Activated B cell treated with CpG ODN at 0.5 μM for 24 hours (primary cell): ENCODE measurements around the gene KIF26B. TPM values are rescaled to one million over a fixed set of nuclear protein-coding genes. Genes with fewer than 3 reads are reported as not detected.

ENCODE experiments used
- ATAC-seq: fragments of 200-7000 bp; cut with Tn5 transposase; one replicate; pipeline ENCODE4 v1.10.0; 2021; ENCODE audit warnings: low read depth, mild to moderate bottlenecking, moderate library complexity
- CTCF ChIA-PET: fragments of 350-600 bp; sonication (Branson Sonifier 250); formaldehyde crosslinking; loops from one replicate; lab custom pipeline; 2021; ENCODE audit warnings: antibody characterized with exemption; lab: Charles Lee
- POLR2A ChIA-PET: fragments of 350-600 bp; sonication (Branson Sonifier 250); formaldehyde crosslinking; loops from one replicate; lab custom pipeline; 2021; ENCODE audit warnings: antibody characterized with exemption; lab: Charles Lee
- DNase-seq: peaks from one replicate; pipeline ENCODE4 v3.0.0; 2022
- H3K27ac Mint-ChIP-seq: one replicate; pipeline ENCODE4 v1.8.0; 2020; ENCODE audit warnings: mixed read lengths
- H3K27me3 Mint-ChIP-seq: one replicate; pipeline ENCODE4 v1.8.0; 2021; ENCODE audit warnings: mixed read lengths
- H3K36me3 Mint-ChIP-seq: one replicate; pipeline ENCODE4 v1.8.0; 2021; ENCODE audit warnings: low read depth, mixed read lengths
- H3K4me1 Mint-ChIP-seq: one replicate; pipeline ENCODE4 v1.8.0; 2021; ENCODE audit warnings: mixed read lengths
- H3K4me3 Mint-ChIP-seq: one replicate; pipeline ENCODE4 v1.8.0; 2020; ENCODE audit warnings: mild to moderate bottlenecking, mixed read lengths
- H3K9me3 Mint-ChIP-seq: one replicate; pipeline ENCODE4 v1.8.0; 2020; ENCODE audit warnings: mixed read lengths
- CTCF ChIP-seq: fragments of 200-600 bp; IDR thresholded peaks from one replicate; pipeline ENCODE4 v1.8.0; 2022; ENCODE audit warnings: antibody characterized with exemption, mild to moderate bottlenecking
- intact Hi-C: fragments of 100-400 bp; cut with micrococcal nuclease; formaldehyde crosslinking; loops from one replicate; pipeline ENCODE4 v1.15.1; 2024
- total RNA-seq: library from RNA; stranded (reverse); gene quantifications from 2 replicates; pipeline ENCODE4 v1.2.3, GENCODE V29; 2022

The KIF26B gene
- total RNA-seq, 1 donor from 2014 or later, result 1.7 TPM

DNA sequence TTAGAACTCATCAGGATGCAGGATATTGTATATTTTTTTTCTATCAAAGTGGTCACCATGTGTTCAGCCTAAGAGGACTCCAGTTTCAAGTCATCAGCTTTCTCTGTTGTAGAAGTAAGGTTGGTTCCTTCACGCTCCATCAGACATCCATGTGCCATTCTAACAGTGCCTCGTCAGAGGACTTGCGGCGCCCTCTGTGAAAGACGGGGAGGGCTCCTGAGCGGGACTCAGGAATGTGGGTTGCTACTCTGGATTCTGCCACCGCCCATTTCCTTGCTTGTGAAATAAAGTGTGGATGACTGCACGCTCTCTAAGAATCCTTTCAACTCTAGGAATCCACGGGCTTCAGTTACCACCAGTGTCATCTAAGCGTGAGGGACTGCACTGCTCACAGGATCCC lies 593.5 kb downstream of the KIF26B start:
- Mint-ChIP-seq H3K27ac (no peak overlapping the region), H3K36me3 (peaks cover 30% of the 10 kb centered on the region), H3K27me3 (no peaks in the 10 kb centered on the region), H3K4me1 (peaks cover 5% of the 10 kb centered on the region), H3K4me3 (no peak overlapping the region), H3K9me3 (peaks cover 8% of the 10 kb centered on the region)
- no peak for TF ChIP-seq CTCF
- intact Hi-C loops, result no loop called here
- CTCF ChIA-PET, result no interaction called here
- POLR2A ChIA-PET, result no interaction called here
- DNase-seq, result no peak
- ATAC-seq, result no peak

DNA sequence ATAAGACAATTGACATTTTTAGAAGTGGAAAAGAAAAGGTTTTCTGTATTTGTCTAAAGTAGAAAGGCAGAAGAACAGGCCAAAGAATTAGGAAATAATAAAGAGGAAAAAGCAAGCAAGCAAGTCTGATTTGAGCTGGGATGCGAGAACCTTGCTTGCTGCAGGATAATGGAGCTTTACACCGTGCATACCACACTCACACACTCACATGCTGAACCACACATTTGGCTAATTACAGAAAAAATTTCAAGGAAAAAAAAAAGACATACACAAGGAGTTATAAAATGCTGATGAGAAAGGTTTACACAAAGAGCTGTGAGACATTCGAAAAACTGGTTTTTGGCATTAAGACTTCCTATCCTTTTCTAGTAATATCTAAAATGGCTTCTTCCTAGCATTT lies 593.9 kb downstream of the KIF26B start:
- ChIA-PET CTCF (no interaction called here), POLR2A (no interaction called here)
- DNase-seq (no peak), ATAC-seq (no peak)
- intact Hi-C loops, result no loop called here
- Mint-ChIP-seq H3K36me3 (peaks cover 30% of the 10 kb centered on the region), H3K4me1 (peaks cover 5% of the 10 kb centered on the region), H3K27ac (no peak overlapping the region), H3K4me3 (no peak overlapping the region), H3K9me3 (peaks cover 8% of the 10 kb centered on the region), H3K27me3 (no peaks in the 10 kb centered on the region)
- TF ChIP-seq CTCF, result no peak

GRCh38 chr1:245749053-245749452 lies 594.3 kb downstream of the KIF26B start:
- DNase-seq (no peak), ATAC-seq (no peak)
- no peak for TF ChIP-seq CTCF
- CTCF ChIA-PET, result no interaction called here
- intact Hi-C loops, result no loop called here
- peaks cover 8% of the 10 kb centered on the region for H3K9me3 Mint-ChIP-seq
- POLR2A ChIA-PET, result no interaction called here
- H3K4me3 Mint-ChIP-seq, result no peak overlapping the region
- H3K27me3 Mint-ChIP-seq, result no peaks in the 10 kb centered on the region
- peaks cover 5% of the 10 kb centered on the region for H3K4me1 Mint-ChIP-seq
- peaks cover 30% of the 10 kb centered on the region for H3K36me3 Mint-ChIP-seq
- no peak overlapping the region for H3K27ac Mint-ChIP-seq

GRCh38 chr1:245750261-245750660 lies 595.5 kb downstream of the KIF26B start:
- POLR2A ChIA-PET, result no interaction called here
- peaks cover 31% of the 10 kb centered on the region for H3K36me3 Mint-ChIP-seq
- no peak for TF ChIP-seq CTCF

GRCh38 chr1:245751116-245751515 lies 596.3 kb downstream of the KIF26B start:
- H3K27me3 Mint-ChIP-seq, result no peaks in the 10 kb centered on the region
- CTCF ChIA-PET, result no interaction called here

More at GRCh38 chr1:245750261-245750660, 595.5 kb downstream of the KIF26B start:
- Mint-ChIP-seq H3K4me3 (no peak overlapping the region), H3K4me1 (peaks cover 13% of the 10 kb centered on the region), H3K27ac (no peak overlapping the region), H3K27me3 (no peaks in the 10 kb centered on the region), H3K9me3 (peaks cover 10% of the 10 kb centered on the region)
- intact Hi-C loops, result no loop called here
- ATAC-seq (no peak), DNase-seq (no peak)
- CTCF ChIA-PET, result no interaction called here

More at GRCh38 chr1:245751116-245751515, 596.3 kb downstream of the KIF26B start:
- H3K4me3 Mint-ChIP-seq, result no peak overlapping the region
- intact Hi-C loops, result no loop called here
- H3K36me3 Mint-ChIP-seq, result peaks cover 31% of the 10 kb centered on the region
- TF ChIP-seq CTCF, result no peak
- POLR2A ChIA-PET, result no interaction called here
- no peak for ATAC-seq
- DNase-seq, result no peak
- peaks cover 8% of the 10 kb centered on the region for H3K4me1 Mint-ChIP-seq
- H3K9me3 Mint-ChIP-seq, result peaks cover 11% of the 10 kb centered on the region
- no peak overlapping the region for H3K27ac Mint-ChIP-seq
